GM18505 (cell line): ENCODE measurements around the gene NKX6-2.
"Not testable (repeated sequence)": the region's sequence is repeated elsewhere in the genome, so short reads cannot be mapped to it uniquely, and the experiment has no call there.

Source experiments
- ATAC-seq: cut with Tn5 transposase; IDR thresholded peaks from one replicate; pipeline ENCODE4 v1.9.1; 2021; ENCODE audit not compliant: unreplicated experiment
- POLR2A ChIP-seq: IDR thresholded peaks from 4 replicates; pipeline ENCODE4 v1.6.1; 2011; ENCODE audit warnings: borderline replicate concordance; ENCODE audit not compliant: insufficient read depth, insufficient read length; ENCODE audit errors: extremely low read depth

The NKX6-2 gene

DNA sequence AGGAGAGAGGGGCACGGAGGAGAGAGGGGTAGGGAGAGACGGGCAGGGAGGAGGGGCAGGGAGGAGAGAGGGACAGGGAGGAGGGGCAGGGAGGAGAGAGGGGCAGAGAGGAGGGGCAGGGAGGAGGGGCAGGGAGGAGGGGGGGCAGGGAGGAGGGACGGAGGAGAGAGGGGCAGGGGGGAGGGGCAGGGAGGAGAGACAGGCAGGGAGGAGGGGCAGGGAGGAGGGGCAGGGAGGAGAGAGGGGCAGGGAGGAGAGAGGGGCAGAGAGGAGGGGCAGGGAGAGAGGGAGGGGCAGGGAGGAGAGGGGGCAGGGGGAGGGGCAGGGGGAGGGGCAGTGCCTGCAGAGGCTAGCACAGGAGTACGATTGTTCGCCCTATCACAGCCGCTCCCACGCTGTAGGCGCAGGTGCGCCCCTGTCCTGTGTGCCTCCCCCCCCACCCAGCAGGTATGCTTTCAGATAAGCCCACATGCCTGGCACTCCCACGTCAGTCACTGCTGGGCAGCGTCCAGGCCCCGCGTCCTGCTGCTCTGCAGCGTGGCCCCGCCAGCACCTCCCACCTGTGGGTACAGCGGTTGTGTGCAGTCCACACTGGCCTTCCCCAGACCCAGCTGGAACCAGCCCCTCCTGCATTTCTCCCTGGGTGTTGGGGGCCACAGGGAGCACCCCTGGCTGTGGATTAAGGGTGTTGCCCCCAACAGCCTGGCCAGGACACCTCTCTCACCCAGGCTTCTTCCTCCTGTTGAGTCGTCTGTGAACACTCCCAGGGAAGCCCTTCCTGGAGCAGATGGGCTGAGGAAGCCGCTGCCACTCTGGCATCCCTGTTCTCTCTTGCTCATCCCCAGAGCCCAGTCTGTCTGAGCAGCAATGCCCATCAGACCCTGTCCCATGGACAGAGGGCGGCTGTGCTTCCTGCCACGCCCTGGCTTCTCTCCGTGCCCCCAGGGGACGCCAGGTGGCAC is 10.8 kb downstream of the NKX6-2 start:
- TF ChIP-seq POLR2A: no peak
- no peak for ATAC-seq

GRCh38 chr10:132774181-132774901 is 11.6 kb downstream of the NKX6-2 start:
- ATAC-seq: no peak
- TF ChIP-seq POLR2A: no peak

GRCh38 chr10:132772816-132773215 is 13.1 kb downstream of the NKX6-2 start:
- not testable (repeated sequence) for ATAC-seq

DNA sequence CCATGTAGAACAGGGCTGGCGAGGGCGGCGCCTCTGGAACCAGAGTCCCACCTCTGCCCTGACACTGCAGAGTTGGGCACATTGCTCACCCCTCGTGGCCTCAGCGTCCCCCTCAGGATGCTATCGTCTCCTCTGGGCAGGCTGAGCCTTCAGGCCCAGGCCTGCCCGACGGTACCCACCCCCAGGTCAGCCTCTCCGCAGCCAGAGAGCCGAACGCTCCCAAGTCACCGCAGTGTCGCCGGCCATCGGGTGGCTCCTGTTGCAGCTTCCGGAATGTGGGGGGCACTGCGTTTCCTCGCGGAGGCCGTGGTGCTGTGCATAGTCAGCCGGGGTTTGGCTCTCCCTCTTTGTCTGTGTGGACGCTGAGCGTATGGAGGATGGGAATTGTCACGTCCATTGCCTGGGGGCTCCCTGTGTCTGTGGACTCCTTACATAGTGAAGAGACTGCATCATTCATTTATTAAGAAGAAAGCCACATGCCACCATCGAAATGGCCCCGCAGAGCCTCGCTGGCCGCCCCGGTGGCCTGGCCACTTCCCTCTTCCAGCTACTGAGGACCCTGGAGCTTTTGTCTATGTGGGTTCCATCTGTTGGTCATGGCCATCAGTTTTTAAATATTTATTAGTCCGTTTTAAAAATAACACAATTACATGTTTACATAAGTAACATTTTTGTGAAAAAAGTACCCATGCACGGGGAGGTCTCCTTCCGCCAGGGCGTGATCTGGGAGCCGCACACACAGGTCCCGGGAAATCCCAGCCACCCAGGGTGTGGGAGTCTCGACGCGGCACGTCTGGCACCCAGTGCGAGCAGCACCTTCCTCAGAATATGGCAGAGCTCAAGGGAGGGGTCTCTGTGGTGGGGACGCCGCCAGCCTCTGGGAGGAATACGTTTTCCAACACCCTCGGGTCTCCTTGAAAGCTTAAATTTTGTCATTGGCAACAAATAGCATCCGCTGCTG is 15.6 kb downstream of the NKX6-2 start:
- TF ChIP-seq POLR2A: no peak
- no peak for ATAC-seq

DNA sequence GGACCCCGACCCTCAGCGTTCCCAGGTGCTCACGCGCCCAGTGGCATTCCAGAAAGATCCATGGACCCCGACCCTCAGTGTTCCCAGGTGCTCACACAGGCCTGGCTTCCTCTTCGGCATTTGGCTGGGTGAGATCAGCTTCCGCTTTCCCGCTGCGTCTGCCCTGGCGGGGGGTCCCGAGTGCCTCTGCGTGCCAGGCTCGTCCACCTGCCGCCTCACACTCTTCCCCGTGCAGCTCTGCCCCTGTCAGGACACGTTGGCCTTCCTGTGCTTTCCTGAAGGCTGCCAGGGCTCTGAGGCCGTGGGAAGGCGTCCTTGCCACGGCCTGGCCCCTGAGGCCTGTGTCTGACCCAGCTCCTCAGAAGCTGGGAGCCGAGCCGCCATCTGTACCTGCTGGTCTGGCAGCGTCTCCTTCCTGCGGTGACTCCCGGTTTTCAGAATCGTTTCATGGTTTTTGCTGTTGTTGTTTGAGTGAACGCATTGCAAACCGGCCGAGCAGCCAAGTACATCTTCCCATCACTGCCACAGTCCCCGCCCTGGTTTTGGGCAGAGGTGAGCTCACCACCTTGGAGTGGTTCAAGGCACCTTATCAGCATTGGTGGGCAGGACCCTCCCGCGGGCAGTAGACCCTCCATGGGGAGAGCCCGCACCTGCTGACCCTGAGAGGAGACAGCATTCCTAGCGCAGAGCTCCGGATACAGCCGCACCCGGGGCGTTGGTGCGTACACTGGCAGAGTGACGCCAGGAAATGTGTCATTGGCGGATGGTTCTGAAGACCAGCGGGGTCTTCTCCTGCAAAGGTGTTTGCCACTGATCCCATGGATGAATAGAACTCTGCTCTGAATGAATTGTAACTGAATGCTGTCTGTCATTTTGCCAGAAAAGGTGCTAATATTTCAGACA is 17.4 kb downstream of the NKX6-2 start:
- ATAC-seq: no peak

GRCh38 chr10:132766291-132766690 is 19.7 kb downstream of the NKX6-2 start:
- ATAC-seq: no peak
- TF ChIP-seq POLR2A: no peak

More for the DNA sequence above, 17.4 kb downstream of the NKX6-2 start:
- TF ChIP-seq POLR2A: no peak

GRCh38 chr10:132765435-132765834 is 20.5 kb downstream of the NKX6-2 start:
- no peak for TF ChIP-seq POLR2A
- ATAC-seq: no peak

DNA sequence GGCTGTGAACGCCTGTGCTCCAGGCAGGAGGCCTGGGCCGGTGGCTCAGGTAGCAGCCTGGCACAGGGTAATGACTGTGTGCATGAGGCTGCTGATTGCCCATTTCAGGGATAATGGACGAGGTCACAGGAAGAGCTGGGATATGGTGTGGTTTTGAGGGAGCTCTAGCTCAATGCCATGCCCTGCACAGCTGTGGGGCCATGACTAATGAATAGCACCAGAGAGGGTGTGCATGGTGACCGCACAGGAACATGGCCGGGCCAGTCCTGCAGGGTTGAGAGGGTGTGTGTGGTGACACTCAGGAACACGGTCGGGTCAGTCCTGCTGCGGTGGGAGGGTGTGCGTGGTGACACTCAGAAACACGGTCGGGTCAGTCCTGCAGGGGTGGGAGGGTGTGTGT is 21.8 kb downstream of the NKX6-2 start:
- TF ChIP-seq POLR2A: no peak
- ATAC-seq: no peak

- no peak for TF ChIP-seq POLR2A
- ATAC-seq: no peak
Measured at GRCh38 chr10:132763545-132763944, 22.4 kb downstream of the NKX6-2 start.

DNA sequence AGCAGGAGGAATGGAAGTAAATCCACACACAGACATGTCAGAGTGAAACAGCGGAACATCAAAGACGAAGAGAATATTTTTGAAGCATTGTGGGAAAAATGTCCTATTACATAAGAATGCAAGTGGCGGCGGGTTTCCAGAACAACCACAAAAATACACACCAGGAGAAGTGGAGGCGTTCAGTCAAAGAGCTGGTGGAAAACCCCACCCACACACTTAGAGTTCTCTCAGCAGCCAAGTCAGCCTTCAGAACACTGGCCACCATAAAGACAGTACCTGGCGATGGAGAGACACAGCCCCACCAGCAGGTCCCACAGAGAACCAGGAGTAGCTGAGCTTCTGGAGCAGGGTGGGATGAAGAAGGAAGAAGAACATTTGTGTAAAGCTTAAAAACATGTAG is 23.7 kb downstream of the NKX6-2 start:
- TF ChIP-seq POLR2A: no peak
- ATAC-seq: no peak

- no peak for ATAC-seq
- no peak for TF ChIP-seq POLR2A
Measured at GRCh38 chr10:132761395-132762060, 24.4 kb downstream of the NKX6-2 start.

GRCh38 chr10:132758865-132759264 is 27.1 kb downstream of the NKX6-2 start:
- no peak for ATAC-seq
- no peak for TF ChIP-seq POLR2A
